ENCODE results near the gene USP22. TPM values are rescaled to one million over a fixed set of nuclear protein-coding genes. Genes with fewer than 3 reads are reported as not detected.
A peak's percentile ranks its signal among the peaks of the same experiment; 100 is the strongest.

The USP22 gene
- total and polyA plus RNA-seq, 8 donors, result 22.7 to 102 (median 75.5) TPM

DNA sequence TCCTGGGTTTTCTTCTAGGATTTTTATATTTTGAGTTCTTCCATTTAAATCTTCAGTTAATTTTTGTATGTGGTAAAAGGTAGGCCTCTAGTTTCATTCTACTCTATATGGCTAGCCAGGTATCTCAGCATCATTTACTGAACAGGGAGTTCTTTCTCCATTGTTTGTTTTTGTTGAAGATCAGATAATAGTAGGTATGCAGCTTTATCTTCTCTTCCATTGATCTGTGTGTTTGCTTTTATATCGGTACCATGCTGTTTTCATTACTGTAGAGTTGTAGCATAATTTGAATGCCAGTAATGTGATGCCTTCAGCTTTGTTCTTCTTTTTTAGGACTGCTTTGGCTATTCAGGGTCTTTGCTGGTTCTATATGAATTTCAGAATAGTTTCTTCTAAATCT is 77.3 kb downstream of the USP22 start:
- H3K4me3 ChIP-seq, result no peak overlapping the region
- ATAC-seq (peak in 1 of 4 donors; percentile 33), FAIRE-seq (no peak), DNase-seq (no peak)
- no peaks in the 10 kb centered on the region for H3K27me3 ChIP-seq
- WGBS, 2 donors, result 8 to 15% methylated on average over 1 of the region's 1 CpG
- no peaks in the 10 kb centered on the region for H3K9me3 ChIP-seq
- TF ChIP-seq, protein P1, sequence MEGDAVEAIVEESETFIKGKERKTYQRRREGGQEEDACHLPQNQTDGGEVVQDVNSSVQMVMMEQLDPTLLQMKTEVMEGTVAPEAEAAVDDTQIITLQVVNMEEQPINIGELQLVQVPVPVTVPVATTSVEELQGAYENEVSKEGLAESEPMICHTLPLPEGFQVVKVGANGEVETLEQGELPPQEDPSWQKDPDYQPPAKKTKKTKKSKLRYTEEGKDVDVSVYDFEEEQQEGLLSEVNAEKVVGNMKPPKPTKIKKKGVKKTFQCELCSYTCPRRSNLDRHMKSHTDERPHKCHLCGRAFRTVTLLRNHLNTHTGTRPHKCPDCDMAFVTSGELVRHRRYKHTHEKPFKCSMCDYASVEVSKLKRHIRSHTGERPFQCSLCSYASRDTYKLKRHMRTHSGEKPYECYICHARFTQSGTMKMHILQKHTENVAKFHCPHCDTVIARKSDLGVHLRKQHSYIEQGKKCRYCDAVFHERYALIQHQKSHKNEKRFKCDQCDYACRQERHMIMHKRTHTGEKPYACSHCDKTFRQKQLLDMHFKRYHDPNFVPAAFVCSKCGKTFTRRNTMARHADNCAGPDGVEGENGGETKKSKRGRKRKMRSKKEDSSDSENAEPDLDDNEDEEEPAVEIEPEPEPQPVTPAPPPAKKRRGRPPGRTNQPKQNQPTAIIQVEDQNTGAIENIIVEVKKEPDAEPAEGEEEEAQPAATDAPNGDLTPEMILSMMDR (IDR thresholded peaks at IDR 0.05), result no peak
- no peak overlapping the region for H3K27ac ChIP-seq
- intact Hi-C loops (cut with DNase I), result no loop called here
- no peaks in the 10 kb centered on the region for H3K36me3 ChIP-seq
- no peaks in the 10 kb centered on the region for H3K4me1 ChIP-seq

DNA sequence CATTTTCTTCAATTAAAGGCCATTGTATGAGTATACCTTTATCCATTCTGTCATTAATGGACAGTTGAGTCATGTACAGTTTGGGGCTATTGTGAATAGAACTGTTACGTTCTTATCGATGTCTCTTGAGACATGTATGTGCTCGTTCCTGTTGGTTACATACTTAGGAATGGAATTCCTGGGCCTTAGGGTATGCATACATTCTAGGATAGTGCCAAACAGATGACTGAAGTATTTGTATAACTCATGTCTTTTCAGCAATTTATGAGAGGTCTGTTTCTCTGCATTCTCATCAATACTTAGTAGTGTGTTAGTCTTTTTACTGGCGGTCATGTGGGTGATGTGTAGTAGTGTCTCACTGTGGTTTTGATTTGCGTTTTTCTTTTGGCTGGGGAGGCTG is 81.2 kb downstream of the USP22 start:
- Histone ChIP-seq H3K27ac (no peak overlapping the region), H3K27me3 (no peaks in the 10 kb centered on the region), H3K4me3 (no peak overlapping the region), H3K4me1 (no peaks in the 10 kb centered on the region), H3K36me3 (no peaks in the 10 kb centered on the region), H3K9me3 (no peaks in the 10 kb centered on the region)
- DNase-seq (no peak), FAIRE-seq (no peak), ATAC-seq (no peak)
- whole genome bisulfite sequencing, 2 donors, result 85 to 90% methylated on average over 5 of the region's 5 CpGs
- intact Hi-C loops (cut with DNase I), result no loop called here
- TF ChIP-seq, protein P1 (IDR thresholded peaks at IDR 0.05), result no peak

DNA sequence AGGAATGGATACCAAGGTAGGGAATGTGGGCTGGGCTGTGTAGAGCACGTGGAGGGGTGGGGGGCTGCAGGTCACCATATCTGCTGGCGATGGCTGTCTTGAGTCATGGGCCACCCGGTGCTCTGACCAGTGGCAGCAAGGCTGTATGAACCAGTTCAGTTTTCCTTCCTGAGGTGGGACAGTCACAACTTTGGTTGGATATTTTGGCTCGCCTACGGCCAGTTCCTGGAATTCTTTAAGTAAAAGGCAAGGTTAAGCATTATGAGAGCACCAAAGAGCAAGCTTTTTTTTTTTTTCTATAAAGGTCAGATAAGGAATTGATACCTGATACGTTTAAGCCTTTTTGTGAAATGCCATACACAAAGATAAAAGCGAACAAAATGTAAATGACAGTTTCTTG is 81.9 kb downstream of the USP22 start:
- no peak for ATAC-seq
- 76 to 91% methylated on average over 7 of the region's 7 CpGs for WGBS, 2 donors
- Histone ChIP-seq H3K27me3 (no peaks in the 10 kb centered on the region), H3K36me3 (no peaks in the 10 kb centered on the region), H3K27ac (no peak overlapping the region), H3K4me3 (no peak overlapping the region), H3K9me3 (no peaks in the 10 kb centered on the region), H3K4me1 (peaks cover 0 to 1% (median 0%) of the 10 kb centered on the region in 3 donors)
- no peak for FAIRE-seq
- DNase-seq, result no peak
- TF ChIP-seq, protein P1 (IDR thresholded peaks at IDR 0.05), result no peak
- intact Hi-C loops (cut with DNase I), result no loop called here

DNA sequence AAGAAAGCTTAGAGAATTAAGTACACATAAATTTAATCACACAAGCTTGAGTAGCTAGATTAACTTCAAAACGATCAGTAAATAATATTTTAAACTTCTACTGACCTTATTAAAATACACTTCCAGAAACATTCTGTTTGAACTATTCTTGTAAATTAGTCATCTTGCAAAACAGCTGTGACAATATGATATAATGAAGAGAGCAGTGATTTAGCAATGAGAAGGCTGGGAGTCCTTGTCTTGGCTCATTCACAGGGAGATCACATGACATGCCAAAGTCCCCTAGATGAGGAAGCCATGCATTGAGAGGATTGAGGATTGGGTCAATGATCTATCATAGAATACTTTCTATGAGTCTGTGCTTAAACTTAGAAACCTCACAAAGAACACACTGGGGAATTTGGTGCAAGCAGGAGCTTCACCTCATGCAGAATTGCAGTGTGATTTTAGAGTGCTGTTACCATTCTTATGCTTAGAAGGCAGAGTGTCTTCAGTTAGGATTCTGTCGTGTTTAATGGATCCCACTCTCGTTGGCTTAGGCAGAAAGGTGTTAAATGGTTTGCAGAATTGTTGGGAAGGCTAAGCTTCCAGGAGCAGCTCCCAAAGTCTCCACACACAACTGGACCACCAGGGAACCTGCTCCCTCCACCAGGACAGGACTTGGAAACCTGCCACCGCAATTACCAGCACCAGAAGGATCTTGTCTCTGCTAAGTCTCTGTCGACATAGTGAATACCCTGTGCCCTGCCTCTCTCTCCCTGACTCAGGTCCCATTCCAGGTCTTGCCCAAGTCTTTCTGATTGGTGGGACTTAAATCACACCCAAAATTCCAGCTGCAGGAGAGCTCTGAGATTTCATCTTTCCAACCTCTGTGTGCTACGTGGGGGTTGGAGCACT is 87.1 kb downstream of the USP22 start:
- H3K36me3 ChIP-seq, result no peaks in the 10 kb centered on the region
- H3K4me1 ChIP-seq, result peaks cover 6 to 13% (median 9%) of the 10 kb centered on the region in 3 donors
- DNase-seq (no peak), FAIRE-seq (peak; percentile 95), ATAC-seq (peak; percentile 53 to 88 (median 81))
- H3K4me3 ChIP-seq, result no peak overlapping the region
- H3K9me3 ChIP-seq, result no peaks in the 10 kb centered on the region
- intact Hi-C loops (cut with DNase I), result no loop called here
- no peaks in the 10 kb centered on the region for H3K27me3 ChIP-seq
- TF ChIP-seq, protein P1 (IDR thresholded peaks at IDR 0.05), result no peak
- peak overlapping the region in 2 of 4 donors; percentile 37 to 56 for H3K27ac ChIP-seq
- 47 to 52% methylated on average over 6 of the region's 6 CpGs for WGBS, 2 donors

DNA sequence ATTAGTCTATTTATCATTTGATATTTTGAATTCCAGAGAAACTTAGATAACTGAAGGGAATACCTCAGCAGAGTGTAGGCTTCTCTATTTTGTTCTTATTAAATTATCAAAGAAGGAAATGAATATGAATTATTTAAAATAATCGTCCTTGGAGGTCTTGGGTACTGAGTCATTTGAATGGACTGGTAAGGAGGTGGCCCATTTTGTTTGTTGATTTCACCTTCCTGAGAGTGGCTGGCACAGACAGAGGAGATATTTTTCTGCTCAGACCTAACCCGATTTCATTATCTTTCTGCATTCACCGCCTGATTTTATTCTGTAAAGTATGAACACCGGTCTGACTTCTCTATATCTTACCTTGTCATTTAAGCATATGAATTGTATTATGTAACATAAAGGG is 88.0 kb downstream of the USP22 start:
- H3K9me3 ChIP-seq, result no peaks in the 10 kb centered on the region
- TF ChIP-seq, protein P1 (IDR thresholded peaks at IDR 0.05), result no peak
- intact Hi-C loops (cut with DNase I), result no loop called here
- FAIRE-seq (no peak), ATAC-seq (peak; percentile 51 to 79 (median 70)), DNase-seq (no peak)
- no peak overlapping the region for H3K4me3 ChIP-seq
- no peaks in the 10 kb centered on the region for H3K36me3 ChIP-seq
- H3K27ac ChIP-seq, result peak overlapping the region in 2 of 4 donors; percentile 37 to 56
- no peaks in the 10 kb centered on the region for H3K27me3 ChIP-seq
- WGBS, 2 donors, result 27 to 48% methylated on average over 4 of the region's 4 CpGs
- peaks cover 6 to 13% (median 9%) of the 10 kb centered on the region in 3 donors for H3K4me1 ChIP-seq

Data from pancreas (tissue), 10 donors.